ENCODE data around the gene BIVM. TPM values are rescaled to one million over a fixed set of nuclear protein-coding genes. Genes with fewer than 3 reads are reported as not detected.

The BIVM gene
- total RNA-seq, 1 donor, result 22.1 TPM

DNA sequence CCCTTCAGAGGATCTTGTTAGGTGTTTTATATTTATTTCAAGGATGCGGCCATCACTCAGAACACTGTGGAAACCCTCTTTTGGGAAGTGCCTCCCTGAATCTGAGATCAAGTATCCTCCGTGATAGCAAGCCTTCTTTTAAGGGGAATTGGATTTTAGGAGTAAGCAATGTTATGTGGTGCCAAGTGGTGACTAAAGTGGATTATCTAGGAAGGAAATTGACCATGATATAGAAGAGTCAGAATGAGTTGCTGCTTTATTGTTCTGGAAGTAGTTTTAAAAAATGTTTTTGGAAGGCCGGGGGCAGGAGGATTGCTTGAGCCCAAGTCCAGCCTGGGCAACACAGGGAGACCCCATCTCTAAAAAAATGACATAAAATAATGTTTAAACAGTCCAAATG, 53.6 kb downstream of the BIVM start:
- no peak overlapping the region for H3K4me3 ChIP-seq (ENCODE audit: insufficient read depth, low read length)

GRCh38 chr13:102854675-102855074, 55.8 kb downstream of the BIVM start:
- Histone ChIP-seq H3K27ac (ENCODE audit: low read depth, low read length) (no peak overlapping the region), H4K20me1 (ENCODE audit: insufficient read depth, low read length) (peaks cover 11% of the 10 kb centered on the region), H3K4me3 (ENCODE audit: insufficient read depth, low read length) (no peak overlapping the region), H3K4me2 (ENCODE audit: insufficient read depth, low read length) (no peak overlapping the region), H2AFZ (ENCODE audit: low read length) (no peak overlapping the region), H3K36me3 (ENCODE audit: insufficient read depth, low read length) (peaks cover 62% of the 10 kb centered on the region), H3K4me1 (ENCODE audit: insufficient read depth, low read length) (peaks cover 16% of the 10 kb centered on the region), H3K27me3 (ENCODE audit: insufficient read depth, low read length) (no peaks in the 10 kb centered on the region), H3K9me3 (ENCODE audit: low read depth, low read length) (no peaks in the 10 kb centered on the region), H3K79me2 (ENCODE audit: insufficient read depth, low read length) (peaks cover 32% of the 10 kb centered on the region)
- no peak for DNase-seq (ENCODE audit: insufficient read length, low spot score, missing footprints)
- TF ChIP-seq CTCF (IDR thresholded peaks at IDR 0.05; ENCODE audit: extremely low read depth, low read depth, low read length), result no peak

More for the DNA sequence above, 53.6 kb downstream of the BIVM start:
- Histone ChIP-seq H3K9me3 (ENCODE audit: low read depth, low read length) (no peaks in the 10 kb centered on the region), H3K36me3 (ENCODE audit: insufficient read depth, low read length) (peaks cover 42% of the 10 kb centered on the region), H3K4me2 (ENCODE audit: insufficient read depth, low read length) (no peak overlapping the region), H3K4me1 (ENCODE audit: insufficient read depth, low read length) (peaks cover 21% of the 10 kb centered on the region), H3K27me3 (ENCODE audit: insufficient read depth, low read length) (no peaks in the 10 kb centered on the region), H2AFZ (ENCODE audit: low read length) (no peak overlapping the region), H3K79me2 (ENCODE audit: insufficient read depth, low read length) (peaks cover 51% of the 10 kb centered on the region), H4K20me1 (ENCODE audit: insufficient read depth, low read length) (peaks cover 24% of the 10 kb centered on the region), H3K27ac (ENCODE audit: low read depth, low read length) (peak overlapping the region; percentile 58)
- no peak for TF ChIP-seq CTCF (IDR thresholded peaks at IDR 0.05; ENCODE audit: extremely low read depth, low read depth, low read length)
- no peak for DNase-seq (ENCODE audit: insufficient read length, low spot score, missing footprints)

DNA sequence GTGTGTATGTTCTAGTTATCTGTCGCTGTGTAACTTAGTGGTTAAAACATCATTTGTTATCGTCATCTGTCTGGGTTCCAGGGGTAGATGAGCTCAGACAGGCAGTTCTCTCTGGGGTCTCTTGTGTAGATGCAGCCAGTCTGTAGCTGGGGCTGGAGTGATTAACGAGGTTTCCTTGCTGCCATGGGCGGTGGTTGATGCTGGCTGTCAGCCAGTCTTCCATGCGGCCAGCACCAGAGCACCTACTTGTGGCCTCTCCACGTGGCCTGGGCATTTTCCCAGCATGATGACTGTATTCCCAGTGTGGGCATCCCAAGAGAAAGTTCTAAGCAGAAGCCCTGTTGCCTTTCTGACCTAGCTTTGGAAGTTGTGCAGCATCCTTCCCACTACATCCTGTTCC, 57.6 kb downstream of the BIVM start:
- no peak for TF ChIP-seq CTCF (IDR thresholded peaks at IDR 0.05; ENCODE audit: extremely low read depth, low read depth, low read length)
- Histone ChIP-seq H4K20me1 (ENCODE audit: insufficient read depth, low read length) (peaks cover 4% of the 10 kb centered on the region), H3K27me3 (ENCODE audit: insufficient read depth, low read length) (no peaks in the 10 kb centered on the region), H3K27ac (ENCODE audit: low read depth, low read length) (no peak overlapping the region), H3K36me3 (ENCODE audit: insufficient read depth, low read length) (peaks cover 76% of the 10 kb centered on the region), H3K4me3 (ENCODE audit: insufficient read depth, low read length) (no peak overlapping the region), H3K4me2 (ENCODE audit: insufficient read depth, low read length) (no peak overlapping the region), H3K4me1 (ENCODE audit: insufficient read depth, low read length) (peaks cover 16% of the 10 kb centered on the region), H3K79me2 (ENCODE audit: insufficient read depth, low read length) (peaks cover 23% of the 10 kb centered on the region), H2AFZ (ENCODE audit: low read length) (no peak overlapping the region), H3K9me3 (ENCODE audit: low read depth, low read length) (no peaks in the 10 kb centered on the region)
- no peak for DNase-seq (ENCODE audit: insufficient read length, low spot score, missing footprints)

DNA sequence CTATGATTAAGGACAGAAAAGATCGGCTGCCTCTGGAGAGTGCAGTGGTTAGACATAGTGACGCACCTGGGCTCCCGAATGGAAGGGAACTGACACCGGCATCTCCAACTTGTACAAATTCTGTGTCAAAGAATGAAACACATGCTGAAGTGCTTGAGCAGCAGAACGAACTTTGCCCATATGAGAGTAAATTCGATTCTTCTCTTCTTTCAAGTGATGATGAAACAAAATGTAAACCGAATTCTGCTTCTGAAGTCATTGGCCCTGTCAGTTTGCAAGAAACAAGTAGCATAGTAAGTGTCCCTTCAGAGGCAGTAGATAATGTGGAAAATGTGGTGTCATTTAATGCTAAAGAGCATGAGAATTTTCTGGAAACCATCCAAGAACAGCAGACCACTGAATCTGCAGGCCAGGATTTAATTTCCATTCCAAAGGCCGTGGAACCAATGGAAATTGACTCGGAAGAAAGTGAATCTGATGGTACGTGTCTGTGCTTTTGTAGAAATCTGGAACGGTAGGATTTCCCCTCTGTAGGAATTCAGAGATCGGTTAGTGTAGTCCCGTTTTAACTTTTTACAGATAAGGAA, 63.8 kb downstream of the BIVM start:
- no peaks in the 10 kb centered on the region for H3K4me1 ChIP-seq (ENCODE audit: insufficient read depth, low read length)
- no peaks in the 10 kb centered on the region for H3K9me3 ChIP-seq (ENCODE audit: low read depth, low read length)
- H3K27ac ChIP-seq (ENCODE audit: low read depth, low read length), result no peak overlapping the region
- no peak for DNase-seq (ENCODE audit: insufficient read length, low spot score, missing footprints)
- TF ChIP-seq CTCF (IDR thresholded peaks at IDR 0.05; ENCODE audit: extremely low read depth, low read depth, low read length), result no peak
- H4K20me1 ChIP-seq (ENCODE audit: insufficient read depth, low read length), result peaks cover 8% of the 10 kb centered on the region
- no peak overlapping the region for H3K4me3 ChIP-seq (ENCODE audit: insufficient read depth, low read length)
- peaks cover 39% of the 10 kb centered on the region for H3K79me2 ChIP-seq (ENCODE audit: insufficient read depth, low read length)
- H2AFZ ChIP-seq (ENCODE audit: low read length), result no peak overlapping the region
- H3K27me3 ChIP-seq (ENCODE audit: insufficient read depth, low read length), result no peaks in the 10 kb centered on the region
- peaks cover 93% of the 10 kb centered on the region for H3K36me3 ChIP-seq (ENCODE audit: insufficient read depth, low read length)
- no peak overlapping the region for H3K4me2 ChIP-seq (ENCODE audit: insufficient read depth, low read length)
